Keratinocyte (primary cell): ENCODE data around the gene UFD1. TPM values are rescaled to one million over a fixed set of nuclear protein-coding genes. Genes with fewer than 3 reads are reported as not detected.

Source experiments
- DNase-seq: peaks from one replicate; pipeline ENCODE4 v3.0.0-alpha.2; 2011; ENCODE audit warnings: low read depth, missing footprints, low spot score
- FAIRE-seq: peaks from 2 replicates; lab custom pipeline; 2011; peaks lifted over from hg19 to GRCh38; lab: Jason Lieb, UNC
- H2AFZ ChIP-seq: 2 replicates; pipeline ENCODE4 v1.6.0; 2012; ENCODE audit warnings: low read length, control low read depth, inconsistent platforms; ENCODE audit not compliant: control insufficient read depth
- H3K27ac ChIP-seq: 2 replicates; pipeline ENCODE4 v1.5.1; 2011; ENCODE audit warnings: low read length; ENCODE audit not compliant: control insufficient read depth, insufficient read depth
- H3K27me3 ChIP-seq: 3 replicates; pipeline ENCODE4 v1.6.0; 2011; ENCODE audit warnings: low read length; ENCODE audit not compliant: control insufficient read depth, insufficient read depth; ENCODE audit errors: extremely low read depth
- H3K36me3 ChIP-seq, 2 experiments: 2 replicates in 1 of 2; 3 replicates in 1 of 2; pipeline ENCODE4 v1.5.1; 2011; ENCODE audit warnings: low read length in 2 of 2, mild to moderate bottlenecking in 1 of 2; ENCODE audit not compliant: control insufficient read depth in 2 of 2, insufficient read depth in 2 of 2; ENCODE audit errors: extremely low read depth in 1 of 2
- H3K4me1 ChIP-seq: 3 replicates; pipeline ENCODE4 v1.5.1; 2011; ENCODE audit warnings: low read length; ENCODE audit not compliant: control insufficient read depth, insufficient read depth; ENCODE audit errors: extremely low read depth
- H3K4me2 ChIP-seq: 3 replicates; pipeline ENCODE4 v1.6.0; 2011; ENCODE audit warnings: low read depth, low read length; ENCODE audit not compliant: control insufficient read depth, insufficient read depth; ENCODE audit errors: extremely low read depth
- H3K4me3 ChIP-seq, 3 experiments: fragments of 200-600 bp in 1 of 3; sonication (generic) in 1 of 3; 2 replicates in 2 of 3; 3 replicates in 1 of 3; pipeline ENCODE4 v1.5.1; 2011 to 2016; ENCODE audit warnings: low read length in 3 of 3, mild to moderate bottlenecking in 3 of 3, control low read depth in 2 of 3, inconsistent platforms in 1 of 3, low read depth in 1 of 3, mixed read lengths in 1 of 3, mixed run types in 1 of 3, moderate library complexity in 1 of 3; ENCODE audit not compliant: control insufficient read depth in 2 of 3, insufficient read depth in 2 of 3; ENCODE audit errors: extremely low read depth in 1 of 3
- H3K79me2 ChIP-seq: 2 replicates; pipeline ENCODE4 v1.6.0; 2012; ENCODE audit warnings: low read length; ENCODE audit not compliant: control insufficient read depth, insufficient read depth
- H3K9ac ChIP-seq: 3 replicates; pipeline ENCODE4 v1.6.0; 2011; ENCODE audit warnings: low read length; ENCODE audit not compliant: control insufficient read depth, insufficient read depth; ENCODE audit errors: extremely low read depth
- H3K9me1 ChIP-seq: 3 replicates; pipeline ENCODE4 v1.6.0; 2011; ENCODE audit warnings: low read length; ENCODE audit not compliant: control insufficient read depth, insufficient read depth; ENCODE audit errors: extremely low read depth
- H3K9me3 ChIP-seq: 2 replicates; pipeline ENCODE4 v1.5.1; 2012; ENCODE audit warnings: low read depth, low read length; ENCODE audit not compliant: control insufficient read depth
- H4K20me1 ChIP-seq: 3 replicates; pipeline ENCODE4 v1.6.0; 2011; ENCODE audit warnings: low read length; ENCODE audit not compliant: control insufficient read depth, insufficient read depth; ENCODE audit errors: extremely low read depth
- EZH2 ChIP-seq: IDR thresholded peaks from one replicate; pipeline ENCODE4 v1.6.1; 2012; ENCODE audit warnings: inconsistent platforms, mild to moderate bottlenecking, low read length, moderate library complexity
- dilution Hi-C: fragments of 300-500 bp; cut with MboI; formaldehyde crosslinking; loops from one replicate; pipeline ENCODE4 v1.7.0; 2020; ENCODE audit warnings: low sequenced_read_pairs; ENCODE audit not compliant: extremely low pct_ligation_motif_present
- polyA plus RNA-seq, 5 experiments: library from polyadenylated mRNA; depleted of rRNA in 3 of 5; stranded (reverse) in 3 of 5; stranded (forward) in 1 of 5; unstranded in 1 of 5; fragments of >200 nt; gene quantifications; 1 replicate in 1 of 5; 2 replicates in 3 of 5; 3 replicates in 1 of 5; pipeline versions ENCODE4 v1.2.1 to v1.2.3, GENCODE V29; 2011 to 2012; ENCODE audit warnings: missing spikeins in 2 of 5, low read depth in 1 of 5, low replicate concordance in 1 of 5
- TF ChIP-seq, protein P1 (sequence below), 3 experiments: IDR thresholded peaks in 1 of 3; conservative IDR thresholded peaks in 1 of 3; optimal IDR thresholded peaks in 1 of 3; 2 replicates in 2 of 3; 3 replicates in 1 of 3; pipeline versions ENCODE3 to v1.5.1; 2011; ENCODE audit warnings: low read length in 3 of 3, mild to moderate bottlenecking in 3 of 3, moderate library complexity in 2 of 3, control low read depth in 1 of 3, inconsistent platforms in 1 of 3; ENCODE audit not compliant: insufficient read depth in 2 of 3; ENCODE audit errors: extremely low read depth in 1 of 3

UFD1 gene
- polyA plus RNA-seq, 1 donor (not counting 4 experiments of a cell fraction or from before 2014, with no cell fraction given): 145 TPM

DNA sequence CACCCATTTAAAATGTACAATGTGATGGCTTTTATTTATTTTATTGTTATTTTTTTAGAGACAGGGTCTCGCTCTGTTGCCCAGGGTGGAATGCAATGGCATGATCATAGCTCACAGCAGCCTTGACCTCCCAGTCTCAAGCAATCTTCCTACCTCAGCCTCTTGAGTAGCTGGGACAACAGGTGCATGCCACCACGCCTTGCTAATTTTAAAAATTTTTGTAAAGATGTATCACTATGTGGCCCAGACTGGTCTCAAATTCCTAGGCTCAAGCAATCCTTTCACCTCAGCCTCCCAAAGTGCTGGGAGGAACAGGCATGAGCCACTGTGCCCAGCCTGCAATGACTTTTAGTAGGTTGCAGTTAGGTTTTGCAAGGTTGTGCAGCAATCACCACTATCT lies 30.9 kb upstream of the UFD1 start:
- no peak overlapping the region for H3K4me2 ChIP-seq
- H2AFZ ChIP-seq: no peak overlapping the region
- H3K4me3 ChIP-seq: no peak overlapping the region
- no peak overlapping the region for H3K27ac ChIP-seq
- dilution Hi-C loops: no loop called here
- no peak overlapping the region for H3K9ac ChIP-seq
- H3K79me2 ChIP-seq: no peaks in the 10 kb centered on the region
- FAIRE-seq (no peak), DNase-seq (no peak)
- H3K4me1 ChIP-seq: peaks cover 7% of the 10 kb centered on the region
- peaks cover 0 to 16% of the 10 kb centered on the region in 2 experiments for H3K36me3 ChIP-seq
- TF ChIP-seq, protein P1, sequence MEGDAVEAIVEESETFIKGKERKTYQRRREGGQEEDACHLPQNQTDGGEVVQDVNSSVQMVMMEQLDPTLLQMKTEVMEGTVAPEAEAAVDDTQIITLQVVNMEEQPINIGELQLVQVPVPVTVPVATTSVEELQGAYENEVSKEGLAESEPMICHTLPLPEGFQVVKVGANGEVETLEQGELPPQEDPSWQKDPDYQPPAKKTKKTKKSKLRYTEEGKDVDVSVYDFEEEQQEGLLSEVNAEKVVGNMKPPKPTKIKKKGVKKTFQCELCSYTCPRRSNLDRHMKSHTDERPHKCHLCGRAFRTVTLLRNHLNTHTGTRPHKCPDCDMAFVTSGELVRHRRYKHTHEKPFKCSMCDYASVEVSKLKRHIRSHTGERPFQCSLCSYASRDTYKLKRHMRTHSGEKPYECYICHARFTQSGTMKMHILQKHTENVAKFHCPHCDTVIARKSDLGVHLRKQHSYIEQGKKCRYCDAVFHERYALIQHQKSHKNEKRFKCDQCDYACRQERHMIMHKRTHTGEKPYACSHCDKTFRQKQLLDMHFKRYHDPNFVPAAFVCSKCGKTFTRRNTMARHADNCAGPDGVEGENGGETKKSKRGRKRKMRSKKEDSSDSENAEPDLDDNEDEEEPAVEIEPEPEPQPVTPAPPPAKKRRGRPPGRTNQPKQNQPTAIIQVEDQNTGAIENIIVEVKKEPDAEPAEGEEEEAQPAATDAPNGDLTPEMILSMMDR (optimal IDR thresholded peaks at IDR 0.05 in 1 of 3, IDR thresholded peaks at IDR 0.05 in 1 of 3, conservative IDR thresholded peaks at IDR 0.05 in 1 of 3; ENCODE audit: extremely low read depth in 1 of 3, insufficient read depth in 2 of 3, low read length in 3 of 3): no peak
- no peak for TF ChIP-seq EZH2
- no peaks in the 10 kb centered on the region for H3K27me3 ChIP-seq
- H4K20me1 ChIP-seq: no peaks in the 10 kb centered on the region
- H3K9me3 ChIP-seq: no peaks in the 10 kb centered on the region
- H3K9me1 ChIP-seq: no peaks in the 10 kb centered on the region

DNA sequence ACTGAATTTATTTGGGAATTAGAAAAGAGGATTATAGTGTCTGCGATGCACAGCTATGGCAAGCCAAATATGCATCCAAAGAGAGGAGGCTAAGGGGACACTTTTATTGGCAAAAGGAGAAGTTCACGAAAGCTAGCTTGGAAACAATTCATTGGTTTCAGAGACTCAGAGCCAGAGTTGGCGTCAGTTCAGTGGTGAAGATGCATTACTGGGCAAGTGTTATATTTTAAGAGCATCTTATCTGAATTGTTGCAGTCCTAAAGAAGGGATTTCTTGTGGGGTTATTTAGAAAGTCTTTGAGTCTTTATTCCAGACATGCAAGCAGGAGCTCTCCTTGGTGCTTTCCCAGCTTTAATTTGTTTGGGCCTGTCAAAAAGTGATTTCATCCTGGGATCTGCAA lies 30.2 kb upstream of the UFD1 start:
- dilution Hi-C loops: no loop called here

More for the DNA sequence above, 30.2 kb upstream of the UFD1 start:
- Histone ChIP-seq H2AFZ (no peak overlapping the region), H3K36me3 (peaks cover 0 to 11% of the 10 kb centered on the region in 2 experiments), H3K4me3 (no peak overlapping the region), H3K27me3 (no peaks in the 10 kb centered on the region), H3K4me2 (no peak overlapping the region), H4K20me1 (no peaks in the 10 kb centered on the region), H3K9me1 (no peaks in the 10 kb centered on the region), H3K4me1 (peaks cover 7% of the 10 kb centered on the region), H3K9me3 (no peaks in the 10 kb centered on the region), H3K9ac (no peak overlapping the region), H3K27ac (no peak overlapping the region), H3K79me2 (no peaks in the 10 kb centered on the region)
- FAIRE-seq (no peak), DNase-seq (no peak)
- TF ChIP-seq, protein P1 (optimal IDR thresholded peaks at IDR 0.05 in 1 of 3, IDR thresholded peaks at IDR 0.05 in 1 of 3, conservative IDR thresholded peaks at IDR 0.05 in 1 of 3; ENCODE audit: extremely low read depth in 1 of 3, insufficient read depth in 2 of 3, low read length in 3 of 3): no peak
- TF ChIP-seq EZH2: no peak
